ENCODE data around the gene PTPRT. TPM values are rescaled to one million over a fixed set of nuclear protein-coding genes. Genes with fewer than 3 reads are reported as not detected.

PTPRT gene
- total RNA-seq (2014; rRNA removed) (not detected in 2 replicates), Bru-seq, nascent RNA (percentile 0 among the genes with signal in this experiment), BruChase-seq, experiment 1, labeled RNA remaining after a 6-hour chase (percentile 0 among the genes with signal in this experiment), BruChase-seq, experiment 2, labeled RNA remaining after a 2-hour chase (percentile 0 among the genes with signal in this experiment)
- long read RNA-seq: 0 reads

- Histone ChIP-seq H3K36me3 (ENCODE audit: low read depth, low read length) (no peaks in the 10 kb centered on the region), H3K9me3 (ENCODE audit: low read length) (no peaks in the 10 kb centered on the region), H4K20me1 (ENCODE audit: low read length) (no peaks in the 10 kb centered on the region), H3K4me3 (ENCODE audit: low read length) (no peak within 1 kb of the TSS), H3K4me2 (ENCODE audit: low read length) (no peak within 1 kb of the TSS), H3K79me2 (ENCODE audit: low read length) (no peaks in the 10 kb centered on the region), H3K9ac (ENCODE audit: low read length) (no peak within 1 kb of the TSS), H3K27ac (ENCODE audit: low read length) (no peak within 1 kb of the TSS), H3F3A (ENCODE audit: low read length, unreplicated experiment) (no peaks in the 10 kb centered on the region), H3K4me1 (ENCODE audit: insufficient read depth, low read length) (no peaks in the 10 kb centered on the region), H3K27me3 (ENCODE audit: low read length) (peaks cover 65% of the 10 kb centered on the region), H2AFZ (ENCODE audit: low read length) (no peak within 1 kb of the TSS), H3K9me2 (replicated peaks; ENCODE audit: low read length) (no peaks in the 10 kb centered on the region)
- ChIA-PET POLR2A (ENCODE audit: unreplicated experiment) (no interaction called here), CTCF (interaction anchor here (0.5 kb wide), 1 partner anchor 1422 kb away, joined by 4 read pairs; no protein-coding TSS in a partner anchor)
- DNase-seq (no peak), ATAC-seq (no peak)
- intact Hi-C loops (cut with micrococcal nuclease): no loop called here
- TF ChIP-seq CTCF (conservative IDR thresholded peaks at IDR 0.05; ENCODE audit: low read depth, low read length) (no peak), EZH2 (IDR thresholded peaks at IDR 0.05; ENCODE audit: low read length, unreplicated experiment) (no peak), EZH2phosphoT487 (IDR thresholded peaks at IDR 0.05; ENCODE audit: borderline replicate concordance, low read length) (no peak)
- BruUV-seq (replicated peaks): no TSS peak
These were observed at the start of gene PTPRT for GRCh38 chr20:43189554-43190331. TSS of gene PTPRT (minus strand) at chr20:43189906. CDS start at chr20:43189733, 173 bp downstream.

- TF ChIP-seq EZH2 (IDR thresholded peaks at IDR 0.05; ENCODE audit: low read length, unreplicated experiment): no peak
- Histone ChIP-seq H2AFZ (ENCODE audit: low read length) (no peak overlapping the region), H3F3A (ENCODE audit: low read length, unreplicated experiment) (no peaks in the 10 kb centered on the region), H3K9ac (ENCODE audit: low read length) (no peak overlapping the region), H4K20me1 (ENCODE audit: low read length) (no peaks in the 10 kb centered on the region), H3K4me3 (ENCODE audit: low read length) (no peak overlapping the region), H3K4me2 (ENCODE audit: low read length) (no peak overlapping the region), H3K36me3 (ENCODE audit: low read depth, low read length) (no peaks in the 10 kb centered on the region), H3K27me3 (ENCODE audit: low read length) (0 out of 2 replicates have a peak, but pooled peaks cover 21% of the 10 kb centered on the region), H3K9me2 (replicated peaks; ENCODE audit: low read length) (no peaks in the 10 kb centered on the region), H3K27ac (ENCODE audit: low read length) (no peak overlapping the region), H3K79me2 (ENCODE audit: low read length) (no peaks in the 10 kb centered on the region), H3K4me1 (ENCODE audit: insufficient read depth, low read length) (no peaks in the 10 kb centered on the region), H3K9me3 (ENCODE audit: low read length) (no peaks in the 10 kb centered on the region)
- no TSS peak for BruUV-seq (replicated peaks)
- POLR2A ChIA-PET (ENCODE audit: unreplicated experiment): no interaction called here
- DNase-seq: no peak
- intact Hi-C loops (cut with micrococcal nuclease): no loop called here
- CTCF ChIA-PET: no interaction called here
- no peak for ATAC-seq
These were observed 49.1 kb upstream of the PTPRT start for GRCh38 chr20:43238833-43239232.

GRCh38 chr20:43238266-43238665 lies 48.6 kb upstream of the PTPRT start:
- H3K9ac ChIP-seq (ENCODE audit: low read length): no peak overlapping the region
- H3K9me2 ChIP-seq (replicated peaks; ENCODE audit: low read length): no peaks in the 10 kb centered on the region
- ATAC-seq (no peak), DNase-seq (no peak)
- H3K4me2 ChIP-seq (ENCODE audit: low read length): no peak overlapping the region
- no TSS peak for BruUV-seq (replicated peaks)
- H3K36me3 ChIP-seq (ENCODE audit: low read depth, low read length): no peaks in the 10 kb centered on the region
- intact Hi-C loops (cut with micrococcal nuclease): no loop called here
- H2AFZ ChIP-seq (ENCODE audit: low read length): no peak overlapping the region
- no peaks in the 10 kb centered on the region for H3K4me1 ChIP-seq (ENCODE audit: insufficient read depth, low read length)
- ChIA-PET POLR2A (ENCODE audit: unreplicated experiment) (no interaction called here), CTCF (no interaction called here)
- no peaks in the 10 kb centered on the region for H3K9me3 ChIP-seq (ENCODE audit: low read length)
- TF ChIP-seq CTCF (conservative IDR thresholded peaks at IDR 0.05; ENCODE audit: low read depth, low read length) (no peak), EZH2phosphoT487 (IDR thresholded peaks at IDR 0.05; ENCODE audit: borderline replicate concordance, low read length) (no peak), EZH2 (IDR thresholded peaks at IDR 0.05; ENCODE audit: low read length, unreplicated experiment) (no peak)
- no peaks in the 10 kb centered on the region for H3F3A ChIP-seq (ENCODE audit: low read length, unreplicated experiment)
- no peak overlapping the region for H3K27ac ChIP-seq (ENCODE audit: low read length)
- no peaks in the 10 kb centered on the region for H4K20me1 ChIP-seq (ENCODE audit: low read length)
- no peaks in the 10 kb centered on the region for H3K79me2 ChIP-seq (ENCODE audit: low read length)
- 0 out of 2 replicates have a peak, but pooled peaks cover 23% of the 10 kb centered on the region for H3K27me3 ChIP-seq (ENCODE audit: low read length)
- no peak overlapping the region for H3K4me3 ChIP-seq (ENCODE audit: low read length)

Measured in PC-3 (cell line).